Measurements from ENCODE around the gene MRPL18. TPM values are rescaled to one million over a fixed set of nuclear protein-coding genes. Genes with fewer than 3 reads are reported as not detected.
"Not testable (repeated sequence)": the region's sequence is repeated elsewhere in the genome, so short reads cannot be mapped to it uniquely, and the experiment has no call there.

The MRPL18 gene
- total RNA-seq (ENCODE audit: unreplicated experiment), result 31.0 TPM
- long read RNA-seq, transcript MRPL18-201 (4 exons, 978 nt), result major isoform, 14 of 22 reads
- long read RNA-seq, partial matches to known transcripts, result 2 of 22 reads
- long read RNA-seq, other reads (novel, unspliced or antisense), result 6 of 22 reads

- peak within 1 kb of the TSS; percentile 88 for H3K27ac Mint-ChIP-seq (ENCODE audit: unreplicated experiment)
- H3K4me3 Mint-ChIP-seq (ENCODE audit: unreplicated experiment), result peak within 1 kb of the TSS; percentile 98
- H3K36me3 Mint-ChIP-seq (ENCODE audit: low read depth, unreplicated experiment), result peaks cover 37% of the 10 kb centered on the region
- no peak for TF ChIP-seq CTCF (IDR thresholded peaks at IDR 0.05; ENCODE audit: unreplicated experiment)
- peaks cover 28% of the 10 kb centered on the region for H3K4me1 Mint-ChIP-seq (ENCODE audit: unreplicated experiment)
- no peaks in the 10 kb centered on the region for H3K9me3 Mint-ChIP-seq (ENCODE audit: unreplicated experiment)
- peak; percentile 82 for DNase-seq (ENCODE audit: low spot score)
- H3K27me3 Mint-ChIP-seq (ENCODE audit: unreplicated experiment), result peaks cover 12% of the 10 kb centered on the region
Measured at GRCh38 chr6:159790149-159790955, at the start of gene MRPL18. Gene MRPL18 (plus strand): TSS chr6:159790467. CDS start chr6:159790588, 121 bp downstream.

DNA sequence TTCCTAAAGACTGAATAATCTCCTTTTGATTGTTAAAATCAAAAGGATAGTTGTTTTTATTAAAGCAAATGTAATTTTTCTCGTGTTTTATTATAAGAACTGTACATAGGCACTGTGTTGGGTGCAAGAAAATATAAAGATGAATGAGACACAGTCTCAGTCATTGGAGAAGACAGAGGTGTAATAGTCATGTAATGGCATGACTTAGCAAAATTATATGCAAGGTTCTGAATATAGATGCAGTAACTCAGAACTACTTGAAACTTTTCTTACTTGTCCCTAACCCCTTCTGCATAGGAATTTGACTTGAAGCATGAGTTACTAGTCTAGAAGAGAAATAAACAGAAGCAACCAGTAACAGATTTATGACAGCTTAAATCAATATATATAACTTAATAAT is 48.1 kb upstream of the MRPL18 start:
- no peak for TF ChIP-seq CTCF (IDR thresholded peaks at IDR 0.05; ENCODE audit: unreplicated experiment)
- peaks cover 27% of the 10 kb centered on the region for H3K36me3 Mint-ChIP-seq (ENCODE audit: low read depth, unreplicated experiment)
- no peak overlapping the region for H3K27ac Mint-ChIP-seq (ENCODE audit: unreplicated experiment)
- no peaks in the 10 kb centered on the region for H3K9me3 Mint-ChIP-seq (ENCODE audit: unreplicated experiment)
- H3K27me3 Mint-ChIP-seq (ENCODE audit: unreplicated experiment), result peaks cover 3% of the 10 kb centered on the region
- no peaks in the 10 kb centered on the region for H3K4me1 Mint-ChIP-seq (ENCODE audit: unreplicated experiment)
- no peak overlapping the region for H3K4me3 Mint-ChIP-seq (ENCODE audit: unreplicated experiment)
- DNase-seq (ENCODE audit: low spot score), result no peak

- no peaks in the 10 kb centered on the region for H3K9me3 Mint-ChIP-seq (ENCODE audit: unreplicated experiment)
- H3K4me1 Mint-ChIP-seq (ENCODE audit: unreplicated experiment), result no peaks in the 10 kb centered on the region
- peaks cover 39% of the 10 kb centered on the region for H3K36me3 Mint-ChIP-seq (ENCODE audit: low read depth, unreplicated experiment)
Measured at GRCh38 chr6:159745081-159745480, 45.2 kb upstream of the MRPL18 start.

GRCh38 chr6:159746759-159747158 is 43.5 kb upstream of the MRPL18 start:
- no peak for DNase-seq (ENCODE audit: low spot score)
- H3K27ac Mint-ChIP-seq (ENCODE audit: unreplicated experiment), result no peak overlapping the region
- H3K4me3 Mint-ChIP-seq (ENCODE audit: unreplicated experiment), result no peak overlapping the region
- peaks cover 34% of the 10 kb centered on the region for H3K36me3 Mint-ChIP-seq (ENCODE audit: low read depth, unreplicated experiment)
- no peaks in the 10 kb centered on the region for H3K4me1 Mint-ChIP-seq (ENCODE audit: unreplicated experiment)
- H3K9me3 Mint-ChIP-seq (ENCODE audit: unreplicated experiment), result no peaks in the 10 kb centered on the region
- peaks cover 3% of the 10 kb centered on the region for H3K27me3 Mint-ChIP-seq (ENCODE audit: unreplicated experiment)
- no peak for TF ChIP-seq CTCF (IDR thresholded peaks at IDR 0.05; ENCODE audit: unreplicated experiment)

More at GRCh38 chr6:159745081-159745480, 45.2 kb upstream of the MRPL18 start:
- TF ChIP-seq CTCF (IDR thresholded peaks at IDR 0.05; ENCODE audit: unreplicated experiment), result no peak
- H3K27me3 Mint-ChIP-seq (ENCODE audit: unreplicated experiment), result peaks cover 3% of the 10 kb centered on the region
- H3K4me3 Mint-ChIP-seq (ENCODE audit: unreplicated experiment), result no peak overlapping the region
- H3K27ac Mint-ChIP-seq (ENCODE audit: unreplicated experiment), result no peak overlapping the region
- no peak for DNase-seq (ENCODE audit: low spot score)

- not testable (repeated sequence) for H3K27ac Mint-ChIP-seq (ENCODE audit: unreplicated experiment); H3K27me3 Mint-ChIP-seq (ENCODE audit: unreplicated experiment); H3K9me3 Mint-ChIP-seq (ENCODE audit: unreplicated experiment); DNase-seq (ENCODE audit: low spot score); H3K4me1 Mint-ChIP-seq (ENCODE audit: unreplicated experiment)
- H3K4me3 Mint-ChIP-seq (ENCODE audit: unreplicated experiment), result peak overlapping the region; percentile 44
- H3K36me3 Mint-ChIP-seq (ENCODE audit: low read depth, unreplicated experiment), result peaks cover 31% of the 10 kb centered on the region
Measured at GRCh38 chr6:159748127-159748526, 42.1 kb upstream of the MRPL18 start.

Data from endothelial cell (in vitro differentiated cells).